Nephron (organoid): ENCODE data around the gene PM20D2.
A peak's percentile ranks its signal among the peaks of the same experiment; 100 is the strongest.

Source experiments
- H3K27ac Mint-ChIP-seq, 3 experiments: 2 replicates each; pipeline ENCODE4 v1.8.0; 2020; ENCODE audit warnings: mixed read lengths in 3 of 3, mild to moderate bottlenecking in 2 of 3, moderate library complexity in 1 of 3
- H3K27me3 Mint-ChIP-seq: 2 replicates; pipeline ENCODE4 v1.8.0; 2021; ENCODE audit warnings: low read depth, mild to moderate bottlenecking, moderate library complexity, mixed read lengths
- H3K36me3 Mint-ChIP-seq: 2 replicates; pipeline ENCODE4 v1.8.0; 2020; ENCODE audit warnings: low read depth, mixed read lengths
- H3K4me1 Mint-ChIP-seq: 2 replicates; pipeline ENCODE4 v1.8.0; 2020; ENCODE audit warnings: mixed read lengths
- H3K4me3 Mint-ChIP-seq, 3 experiments: 2 replicates each; pipeline ENCODE4 v1.8.0; 2020; ENCODE audit warnings: mild to moderate bottlenecking in 3 of 3, mixed read lengths in 3 of 3, moderate library complexity in 2 of 3
- H3K9me3 Mint-ChIP-seq: 2 replicates; pipeline ENCODE4 v1.8.0; 2020; ENCODE audit warnings: mixed read lengths
- CTCF ChIP-seq, 3 experiments: fragments of 200-600 bp; sonication (generic); IDR thresholded peaks; one replicate each; pipeline ENCODE4 v1.5.0; 2021; ENCODE audit warnings: antibody characterized with exemption in 3 of 3; ENCODE audit not compliant: unreplicated experiment in 3 of 3

Gene PM20D2

DNA sequence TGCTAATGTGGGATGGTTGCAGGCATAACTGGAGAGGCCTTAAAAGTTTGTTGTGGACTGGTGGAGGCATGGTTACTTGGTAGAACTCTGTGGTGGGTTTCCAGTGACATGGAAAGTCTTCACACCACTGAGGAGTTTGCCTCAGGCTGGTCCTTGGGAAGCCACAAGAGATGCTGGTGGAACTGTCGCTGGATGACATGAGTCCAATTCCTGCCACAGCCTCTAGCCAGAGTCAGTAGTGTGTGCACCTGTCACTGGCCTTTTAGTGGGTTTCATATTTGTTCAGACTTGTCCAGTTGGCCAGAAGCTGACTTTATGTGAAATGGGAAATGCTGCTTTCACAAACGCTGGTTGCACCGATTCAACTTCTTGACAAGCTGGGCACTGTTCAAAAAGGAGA lies 14.3 kb upstream of the PM20D2 start:
- no peak overlapping the region for H3K27ac Mint-ChIP-seq

DNA sequence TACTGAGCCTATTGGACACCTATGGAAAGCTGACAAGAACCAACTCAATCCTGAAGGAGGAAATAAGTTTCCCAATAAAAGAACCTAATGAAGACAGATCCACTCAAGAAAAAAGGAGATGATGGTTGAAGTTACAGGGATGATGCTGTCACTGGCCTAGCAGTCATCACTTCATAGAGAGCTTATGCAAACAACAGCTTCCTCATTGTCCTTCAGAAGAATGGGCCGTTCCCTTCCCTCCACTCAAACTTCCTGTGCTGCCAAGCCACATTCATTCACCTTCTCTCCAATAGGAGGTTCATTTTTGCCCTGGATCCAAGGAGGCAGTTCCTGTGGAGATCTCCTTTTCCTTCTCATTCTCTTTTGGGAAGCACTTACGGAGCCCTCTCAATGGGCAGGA lies 13.8 kb upstream of the PM20D2 start:
- no peak for TF ChIP-seq CTCF (IDR thresholded peaks at IDR 0.05; ENCODE audit: unreplicated experiment in 3 of 3)
- peaks cover 23% of the 10 kb centered on the region for H3K36me3 Mint-ChIP-seq
- H3K27me3 Mint-ChIP-seq: no peaks in the 10 kb centered on the region
- no peak overlapping the region for H3K4me3 Mint-ChIP-seq
- H3K9me3 Mint-ChIP-seq: peaks cover 7% of the 10 kb centered on the region
- H3K4me1 Mint-ChIP-seq: no peaks in the 10 kb centered on the region
- H3K27ac Mint-ChIP-seq: no peak overlapping the region

More for the DNA sequence above, 14.3 kb upstream of the PM20D2 start:
- Mint-ChIP-seq H3K9me3 (peaks cover 7% of the 10 kb centered on the region), H3K4me3 (no peak overlapping the region), H3K27me3 (no peaks in the 10 kb centered on the region), H3K36me3 (peaks cover 25% of the 10 kb centered on the region), H3K4me1 (no peaks in the 10 kb centered on the region)
- no peak for TF ChIP-seq CTCF (IDR thresholded peaks at IDR 0.05; ENCODE audit: unreplicated experiment in 3 of 3)

GRCh38 chr6:89133981-89134380 lies 11.9 kb upstream of the PM20D2 start:
- Mint-ChIP-seq H3K9me3 (no peaks in the 10 kb centered on the region), H3K4me3 (no peak overlapping the region), H3K27me3 (no peaks in the 10 kb centered on the region), H3K36me3 (peaks cover 16% of the 10 kb centered on the region), H3K4me1 (no peaks in the 10 kb centered on the region), H3K27ac (no peak overlapping the region)
- no peak for TF ChIP-seq CTCF (IDR thresholded peaks at IDR 0.05; ENCODE audit: unreplicated experiment in 3 of 3)

- H3K4me3 Mint-ChIP-seq: no peak overlapping the region
- no peaks in the 10 kb centered on the region for H3K27me3 Mint-ChIP-seq
- H3K27ac Mint-ChIP-seq: no peak overlapping the region
- no peaks in the 10 kb centered on the region for H3K9me3 Mint-ChIP-seq
- H3K36me3 Mint-ChIP-seq: peaks cover 15% of the 10 kb centered on the region
- no peak for TF ChIP-seq CTCF (IDR thresholded peaks at IDR 0.05; ENCODE audit: unreplicated experiment in 3 of 3)
- H3K4me1 Mint-ChIP-seq: peaks cover 4% of the 10 kb centered on the region
Measured at GRCh38 chr6:89134723-89135122, 11.1 kb upstream of the PM20D2 start.

GRCh38 chr6:89138173-89138572 lies 7.7 kb upstream of the PM20D2 start:
- Mint-ChIP-seq H3K36me3 (peaks cover 10% of the 10 kb centered on the region), H3K27ac (no peak overlapping the region), H3K27me3 (no peaks in the 10 kb centered on the region), H3K9me3 (no peaks in the 10 kb centered on the region), H3K4me1 (peaks cover 10% of the 10 kb centered on the region), H3K4me3 (no peak overlapping the region)
- TF ChIP-seq CTCF (IDR thresholded peaks at IDR 0.05; ENCODE audit: unreplicated experiment in 3 of 3): no peak

DNA sequence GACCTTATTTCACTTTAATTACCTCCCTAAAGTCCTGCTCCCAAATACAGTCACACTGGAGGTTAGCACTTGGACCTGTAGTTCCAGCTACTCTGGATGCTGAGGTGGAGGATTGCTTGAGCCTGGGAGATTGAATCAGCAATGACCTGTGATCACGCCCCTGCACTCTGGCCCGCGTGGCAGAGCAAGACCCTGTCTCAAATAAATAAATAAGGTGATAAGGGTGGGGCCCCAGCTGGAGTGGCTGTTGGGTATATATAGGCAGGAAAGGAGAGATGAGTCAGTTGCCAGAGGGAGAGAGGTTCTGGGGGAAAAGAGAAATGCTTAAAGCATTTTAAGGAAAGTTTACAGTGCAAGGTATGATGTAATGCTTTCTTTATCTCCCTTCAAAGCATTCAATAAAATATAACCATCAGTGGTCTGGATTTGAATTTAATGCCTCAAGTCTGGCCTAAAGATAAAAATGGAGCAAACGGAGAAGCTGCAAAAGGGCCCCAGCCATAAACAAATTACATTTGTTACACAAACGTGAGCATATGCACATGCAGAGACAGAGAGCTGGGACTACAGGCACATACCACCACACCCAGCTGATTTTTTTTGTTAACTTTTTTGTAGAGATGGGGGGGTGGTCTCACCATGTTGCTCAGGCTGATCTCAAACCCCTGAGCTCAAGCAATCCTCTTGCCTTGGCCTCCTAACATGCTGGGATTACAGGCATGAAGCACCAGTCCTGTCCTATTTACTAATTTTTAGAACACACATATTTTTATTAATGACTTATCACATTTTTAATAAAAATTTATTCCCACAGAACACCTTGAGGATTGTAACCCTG lies 6.1 kb upstream of the PM20D2 start:
- Mint-ChIP-seq H3K36me3 (peaks cover 4% of the 10 kb centered on the region), H3K27ac (peak overlapping the region; percentile 10 to 47 (median 24)), H3K4me3 (no peak overlapping the region), H3K9me3 (no peaks in the 10 kb centered on the region), H3K4me1 (peaks cover 24% of the 10 kb centered on the region), H3K27me3 (no peaks in the 10 kb centered on the region)
- no peak for TF ChIP-seq CTCF (IDR thresholded peaks at IDR 0.05; ENCODE audit: unreplicated experiment in 3 of 3)
